DMS79 (cell line): Measurements from ENCODE around the gene IGF2BP2.
"Not testable (repeated sequence)": the region's sequence is repeated elsewhere in the genome, so short reads cannot be mapped to it uniquely, and the experiment has no call there.

Experiments
- DNase-seq: peaks from one replicate; lab custom pipeline; 2025; lab: John Stamatoyannopoulos, UW

IGF2BP2 gene

GRCh38 chr3:185711255-185711870, 113.5 kb downstream of the IGF2BP2 start:
- no peak for DNase-seq

GRCh38 chr3:185709251-185709955, 115.4 kb downstream of the IGF2BP2 start:
- no peak for DNase-seq

- no peak for DNase-seq
Measured at GRCh38 chr3:185708392-185708791, 116.5 kb downstream of the IGF2BP2 start.

GRCh38 chr3:185705498-185705897, 119.3 kb downstream of the IGF2BP2 start:
- DNase-seq = no peak

GRCh38 chr3:185702262-185703225, 122.3 kb downstream of the IGF2BP2 start:
- DNase-seq = no peak

- DNase-seq = no peak
Measured at GRCh38 chr3:185701611-185702261, 123.1 kb downstream of the IGF2BP2 start.

GRCh38 chr3:185699927-185700326, 124.9 kb downstream of the IGF2BP2 start:
- DNase-seq = no peak

GRCh38 chr3:185697228-185697627, 127.6 kb downstream of the IGF2BP2 start:
- not testable (repeated sequence) for DNase-seq

GRCh38 chr3:185696039-185696438, 128.8 kb downstream of the IGF2BP2 start:
- no peak for DNase-seq

- DNase-seq = no peak
Measured at GRCh38 chr3:185693985-185694653, 130.7 kb downstream of the IGF2BP2 start.

- no peak for DNase-seq
Measured at GRCh38 chr3:185691622-185692021, 133.2 kb downstream of the IGF2BP2 start.

GRCh38 chr3:185687271-185687878, 137.5 kb downstream of the IGF2BP2 start:
- DNase-seq = no peak

GRCh38 chr3:185685231-185686035, 139.4 kb downstream of the IGF2BP2 start:
- no peak for DNase-seq

GRCh38 chr3:185680231-185680630, 144.6 kb downstream of the IGF2BP2 start:
- DNase-seq = no peak

GRCh38 chr3:185678027-185678426, 146.8 kb downstream of the IGF2BP2 start:
- DNase-seq = no peak

- no peak for DNase-seq
Measured at GRCh38 chr3:185677146-185677829, 147.6 kb downstream of the IGF2BP2 start.

GRCh38 chr3:185667574-185667973, 157.3 kb downstream of the IGF2BP2 start:
- no peak for DNase-seq

- DNase-seq = no peak
Measured at GRCh38 chr3:185663929-185664328, 160.9 kb downstream of the IGF2BP2 start.

- no peak for DNase-seq
Measured at GRCh38 chr3:185661772-185662171, 163.1 kb downstream of the IGF2BP2 start.

GRCh38 chr3:185661296-185661695, 163.5 kb downstream of the IGF2BP2 start:
- not testable (repeated sequence) for DNase-seq
